Measurements from ENCODE around the gene ANKRD36.
"Not testable (repeated sequence)": the region's sequence is repeated elsewhere in the genome, so short reads cannot be mapped to it uniquely, and the experiment has no call there.

- TF ChIP-seq, protein P1, sequence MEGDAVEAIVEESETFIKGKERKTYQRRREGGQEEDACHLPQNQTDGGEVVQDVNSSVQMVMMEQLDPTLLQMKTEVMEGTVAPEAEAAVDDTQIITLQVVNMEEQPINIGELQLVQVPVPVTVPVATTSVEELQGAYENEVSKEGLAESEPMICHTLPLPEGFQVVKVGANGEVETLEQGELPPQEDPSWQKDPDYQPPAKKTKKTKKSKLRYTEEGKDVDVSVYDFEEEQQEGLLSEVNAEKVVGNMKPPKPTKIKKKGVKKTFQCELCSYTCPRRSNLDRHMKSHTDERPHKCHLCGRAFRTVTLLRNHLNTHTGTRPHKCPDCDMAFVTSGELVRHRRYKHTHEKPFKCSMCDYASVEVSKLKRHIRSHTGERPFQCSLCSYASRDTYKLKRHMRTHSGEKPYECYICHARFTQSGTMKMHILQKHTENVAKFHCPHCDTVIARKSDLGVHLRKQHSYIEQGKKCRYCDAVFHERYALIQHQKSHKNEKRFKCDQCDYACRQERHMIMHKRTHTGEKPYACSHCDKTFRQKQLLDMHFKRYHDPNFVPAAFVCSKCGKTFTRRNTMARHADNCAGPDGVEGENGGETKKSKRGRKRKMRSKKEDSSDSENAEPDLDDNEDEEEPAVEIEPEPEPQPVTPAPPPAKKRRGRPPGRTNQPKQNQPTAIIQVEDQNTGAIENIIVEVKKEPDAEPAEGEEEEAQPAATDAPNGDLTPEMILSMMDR (IDR thresholded peaks at IDR 0.05 in 2 of 3, conservative IDR thresholded peaks at IDR 0.05 in 1 of 3; ENCODE audit: borderline replicate concordance in 1 of 3, insufficient read depth in 1 of 3, low read depth in 2 of 3, low read length in 2 of 3), result not testable (repeated sequence)
- TF ChIP-seq POLR2AphosphoS5 (IDR thresholded peaks at IDR 0.05; ENCODE audit: low read depth, low read length); RAD21 (IDR thresholded peaks at IDR 0.05; ENCODE audit: low read depth); EZH2 (IDR thresholded peaks at IDR 0.05); SIN3A (IDR thresholded peaks at IDR 0.05; ENCODE audit: low read depth): not testable (repeated sequence)
- TF ChIP-seq, protein P2, sequence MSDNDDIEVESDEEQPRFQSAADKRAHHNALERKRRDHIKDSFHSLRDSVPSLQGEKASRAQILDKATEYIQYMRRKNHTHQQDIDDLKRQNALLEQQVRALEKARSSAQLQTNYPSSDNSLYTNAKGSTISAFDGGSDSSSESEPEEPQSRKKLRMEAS (IDR thresholded peaks at IDR 0.05), result not testable (repeated sequence)
Measured at GRCh38 chr2:97200887-97201286, 87.9 kb downstream of the ANKRD36 start.
